HL-60 (cell line): ENCODE measurements around the gene SORCS2.

Experiments used
- SPI1 ChIP-seq: IDR thresholded peaks from 2 replicates; pipeline ENCODE4 v1.6.1; 2012; ENCODE audit warnings: low read depth, mild to moderate bottlenecking, borderline replicate concordance
- TF ChIP-seq, protein P1 (sequence below): IDR thresholded peaks from one replicate; pipeline ENCODE4 v1.5.1; 2011; ENCODE audit warnings: low read length, control low read depth, inconsistent platforms; ENCODE audit not compliant: insufficient read depth
- TF ChIP-seq, protein P2 (sequence below): IDR thresholded peaks from 2 replicates; pipeline ENCODE4 v1.6.1; 2012; ENCODE audit warnings: low read depth; ENCODE audit not compliant: insufficient replicate concordance

DNA sequence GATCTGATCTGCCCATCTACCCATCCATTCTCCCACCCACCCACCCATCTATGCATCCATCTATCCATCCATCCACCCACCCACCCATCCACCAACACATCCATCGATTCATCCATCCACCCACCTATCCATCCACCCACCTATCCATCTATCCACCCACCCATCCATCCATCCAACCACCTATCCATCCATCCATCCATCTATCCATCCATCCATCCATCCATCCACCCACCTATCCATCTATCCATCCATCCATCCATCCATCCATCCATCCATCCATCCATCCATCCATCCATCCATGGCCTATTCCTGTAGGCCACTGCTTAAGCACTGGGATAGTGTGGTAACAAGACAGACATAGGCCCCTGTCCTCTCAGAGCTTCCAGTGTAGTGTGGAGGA lies 69.8 kb downstream of the SORCS2 start:
- TF ChIP-seq, protein P1, sequence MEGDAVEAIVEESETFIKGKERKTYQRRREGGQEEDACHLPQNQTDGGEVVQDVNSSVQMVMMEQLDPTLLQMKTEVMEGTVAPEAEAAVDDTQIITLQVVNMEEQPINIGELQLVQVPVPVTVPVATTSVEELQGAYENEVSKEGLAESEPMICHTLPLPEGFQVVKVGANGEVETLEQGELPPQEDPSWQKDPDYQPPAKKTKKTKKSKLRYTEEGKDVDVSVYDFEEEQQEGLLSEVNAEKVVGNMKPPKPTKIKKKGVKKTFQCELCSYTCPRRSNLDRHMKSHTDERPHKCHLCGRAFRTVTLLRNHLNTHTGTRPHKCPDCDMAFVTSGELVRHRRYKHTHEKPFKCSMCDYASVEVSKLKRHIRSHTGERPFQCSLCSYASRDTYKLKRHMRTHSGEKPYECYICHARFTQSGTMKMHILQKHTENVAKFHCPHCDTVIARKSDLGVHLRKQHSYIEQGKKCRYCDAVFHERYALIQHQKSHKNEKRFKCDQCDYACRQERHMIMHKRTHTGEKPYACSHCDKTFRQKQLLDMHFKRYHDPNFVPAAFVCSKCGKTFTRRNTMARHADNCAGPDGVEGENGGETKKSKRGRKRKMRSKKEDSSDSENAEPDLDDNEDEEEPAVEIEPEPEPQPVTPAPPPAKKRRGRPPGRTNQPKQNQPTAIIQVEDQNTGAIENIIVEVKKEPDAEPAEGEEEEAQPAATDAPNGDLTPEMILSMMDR, result no peak
- TF ChIP-seq SPI1, result no peak
- TF ChIP-seq, protein P2, sequence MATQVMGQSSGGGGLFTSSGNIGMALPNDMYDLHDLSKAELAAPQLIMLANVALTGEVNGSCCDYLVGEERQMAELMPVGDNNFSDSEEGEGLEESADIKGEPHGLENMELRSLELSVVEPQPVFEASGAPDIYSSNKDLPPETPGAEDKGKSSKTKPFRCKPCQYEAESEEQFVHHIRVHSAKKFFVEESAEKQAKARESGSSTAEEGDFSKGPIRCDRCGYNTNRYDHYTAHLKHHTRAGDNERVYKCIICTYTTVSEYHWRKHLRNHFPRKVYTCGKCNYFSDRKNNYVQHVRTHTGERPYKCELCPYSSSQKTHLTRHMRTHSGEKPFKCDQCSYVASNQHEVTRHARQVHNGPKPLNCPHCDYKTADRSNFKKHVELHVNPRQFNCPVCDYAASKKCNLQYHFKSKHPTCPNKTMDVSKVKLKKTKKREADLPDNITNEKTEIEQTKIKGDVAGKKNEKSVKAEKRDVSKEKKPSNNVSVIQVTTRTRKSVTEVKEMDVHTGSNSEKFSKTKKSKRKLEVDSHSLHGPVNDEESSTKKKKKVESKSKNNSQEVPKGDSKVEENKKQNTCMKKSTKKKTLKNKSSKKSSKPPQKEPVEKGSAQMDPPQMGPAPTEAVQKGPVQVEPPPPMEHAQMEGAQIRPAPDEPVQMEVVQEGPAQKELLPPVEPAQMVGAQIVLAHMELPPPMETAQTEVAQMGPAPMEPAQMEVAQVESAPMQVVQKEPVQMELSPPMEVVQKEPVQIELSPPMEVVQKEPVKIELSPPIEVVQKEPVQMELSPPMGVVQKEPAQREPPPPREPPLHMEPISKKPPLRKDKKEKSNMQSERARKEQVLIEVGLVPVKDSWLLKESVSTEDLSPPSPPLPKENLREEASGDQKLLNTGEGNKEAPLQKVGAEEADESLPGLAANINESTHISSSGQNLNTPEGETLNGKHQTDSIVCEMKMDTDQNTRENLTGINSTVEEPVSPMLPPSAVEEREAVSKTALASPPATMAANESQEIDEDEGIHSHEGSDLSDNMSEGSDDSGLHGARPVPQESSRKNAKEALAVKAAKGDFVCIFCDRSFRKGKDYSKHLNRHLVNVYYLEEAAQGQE, result no peak
